Parathyroid adenoma (tissue), 2 donors: ENCODE results near the gene GPR42.
A peak's percentile ranks its signal among the peaks of the same experiment; 100 is the strongest.

Experiments
- H2AFZ ChIP-seq: fragments of 300-600 bp; sonication (generic); one replicate; pipeline ENCODE4 v1.7.0; 2017; ENCODE audit warnings: antibody characterized with exemption, mild to moderate bottlenecking
- H3K27ac ChIP-seq: fragments of 300-600 bp; sonication (generic); one replicate; pipeline ENCODE4 v1.7.0; 2017
- H3K27me3 ChIP-seq: fragments of 300-600 bp; sonication (generic); one replicate; pipeline ENCODE4 v1.7.0; 2017; ENCODE audit warnings: low read length; ENCODE audit not compliant: control insufficient read depth, insufficient read depth
- H3K36me3 ChIP-seq: fragments of 300-600 bp; sonication (generic); one replicate; pipeline ENCODE4 v1.7.0; 2017; ENCODE audit warnings: low read length; ENCODE audit not compliant: control insufficient read depth, insufficient read depth
- H3K4me1 ChIP-seq: fragments of 300-600 bp; sonication (generic); one replicate; pipeline ENCODE4 v1.7.0; 2017; ENCODE audit warnings: control low read depth
- H3K4me2 ChIP-seq: fragments of 300-600 bp; sonication (generic); one replicate; pipeline ENCODE4 v1.7.0; 2017; ENCODE audit warnings: low read length
- H3K4me3 ChIP-seq: fragments of 300-600 bp; sonication (generic); one replicate; pipeline ENCODE4 v1.7.0; 2017; ENCODE audit warnings: low read depth, low read length
- H3K79me2 ChIP-seq: fragments of 300-600 bp; sonication (generic); one replicate; pipeline ENCODE4 v1.7.0; 2017; ENCODE audit warnings: control low read depth
- H3K9ac ChIP-seq: fragments of 300-600 bp; sonication (generic); one replicate; pipeline ENCODE4 v1.7.0; 2017; ENCODE audit warnings: mild to moderate bottlenecking
- H3K9me3 ChIP-seq: fragments of 300-600 bp; sonication (generic); one replicate; pipeline ENCODE4 v1.7.0; 2017; ENCODE audit warnings: low read length; ENCODE audit not compliant: control insufficient read depth
- CTCF ChIP-seq: fragments of 300-600 bp; sonication (generic); IDR thresholded peaks from one replicate; pipeline ENCODE4 v1.7.0; 2017; ENCODE audit warnings: antibody characterized with exemption, mild to moderate bottlenecking
- donor health status: primary hyperparathyroidism.

Gene GPR42

GRCh38 chr19:35388277-35389054 lies 17.6 kb downstream of the GPR42 start:
- Histone ChIP-seq H3K27me3 (no peaks in the 10 kb centered on the region), H2AFZ (peak overlapping the region; percentile 68), H3K79me2 (no peaks in the 10 kb centered on the region), H3K4me3 (no peak overlapping the region), H3K9ac (no peak overlapping the region), H3K9me3 (no peaks in the 10 kb centered on the region), H3K27ac (peak overlapping the region; percentile 92), H3K4me2 (peak overlapping the region; percentile 64), H3K4me1 (peaks cover 32% of the 10 kb centered on the region), H3K36me3 (no peaks in the 10 kb centered on the region)
- no peak for TF ChIP-seq CTCF

GRCh38 chr19:35389192-35389861 lies 18.5 kb downstream of the GPR42 start:
- peak overlapping the region; percentile 64 for H3K4me2 ChIP-seq
- H3K4me3 ChIP-seq: no peak overlapping the region
- H3K36me3 ChIP-seq: no peaks in the 10 kb centered on the region
- H3K4me1 ChIP-seq: peaks cover 37% of the 10 kb centered on the region
- H2AFZ ChIP-seq: peak overlapping the region; percentile 68
- no peaks in the 10 kb centered on the region for H3K79me2 ChIP-seq
- H3K27me3 ChIP-seq: no peaks in the 10 kb centered on the region
- no peak overlapping the region for H3K9ac ChIP-seq
- no peaks in the 10 kb centered on the region for H3K9me3 ChIP-seq
- peak overlapping the region; percentile 92 for H3K27ac ChIP-seq
- no peak for TF ChIP-seq CTCF

- H3K36me3 ChIP-seq: no peaks in the 10 kb centered on the region
- TF ChIP-seq CTCF: no peak
- H3K4me2 ChIP-seq: no peak overlapping the region
- H3K27ac ChIP-seq: no peak overlapping the region
- H3K9ac ChIP-seq: no peak overlapping the region
- no peaks in the 10 kb centered on the region for H3K27me3 ChIP-seq
- no peaks in the 10 kb centered on the region for H3K9me3 ChIP-seq
- H2AFZ ChIP-seq: peak overlapping the region; percentile 16
- H3K79me2 ChIP-seq: no peaks in the 10 kb centered on the region
- H3K4me1 ChIP-seq: peaks cover 42% of the 10 kb centered on the region
- no peak overlapping the region for H3K4me3 ChIP-seq
Measured at GRCh38 chr19:35392742-35393715, 22.2 kb downstream of the GPR42 start.

GRCh38 chr19:35395382-35396199 lies 24.7 kb downstream of the GPR42 start:
- H3K27ac ChIP-seq: no peak overlapping the region
- H2AFZ ChIP-seq: peak overlapping the region; percentile 73
- no peaks in the 10 kb centered on the region for H3K36me3 ChIP-seq
- no peak overlapping the region for H3K4me3 ChIP-seq
- no peaks in the 10 kb centered on the region for H3K27me3 ChIP-seq
- no peak overlapping the region for H3K4me2 ChIP-seq
- H3K4me1 ChIP-seq: peaks cover 34% of the 10 kb centered on the region
- no peak for TF ChIP-seq CTCF
- no peaks in the 10 kb centered on the region for H3K79me2 ChIP-seq
- no peaks in the 10 kb centered on the region for H3K9me3 ChIP-seq
- H3K9ac ChIP-seq: no peak overlapping the region
